ENCODE results near the gene PRR36. TPM values are rescaled to one million over a fixed set of nuclear protein-coding genes. Genes with fewer than 3 reads are reported as not detected.
"Not testable (repeated sequence)": the region's sequence is repeated elsewhere in the genome, so short reads cannot be mapped to it uniquely, and the experiment has no call there.

The PRR36 gene
- total and polyA plus RNA-seq, 4 donors: 0.09 to 0.13 TPM; not detected in 2

- H3K9me3 ChIP-seq (ENCODE audit: control insufficient read depth, low read length): no peaks in the 10 kb centered on the region
- intact Hi-C loops (cut with DNase I): loop anchor here (10.0 kb wide), 1 partner anchor 145 kb away; the partner anchor contains the start of gene ELAVL1 (in 2 of the 2)
- H3K4me3 ChIP-seq (ENCODE audit: low read length in 2 of 2): no peak overlapping the region
- WGBS, 2 donors: 91 to 92% methylated on average over 21 to 22 of the region's 22 CpGs
- H3K27me3 ChIP-seq (ENCODE audit: control insufficient read depth in 1 of 2, insufficient read depth in 2 of 2, low read length in 1 of 2): no peaks in the 10 kb centered on the region
- no peak overlapping the region for H3K27ac ChIP-seq (ENCODE audit: low read depth in 1 of 2, low read length in 2 of 2)
- no peak for ATAC-seq (ENCODE audit: low FRiP score)
- no peaks in the 10 kb centered on the region for H3K4me1 ChIP-seq (ENCODE audit: control insufficient read depth in 1 of 2, insufficient read depth in 2 of 2, low read length in 2 of 2)
- H3K36me3 ChIP-seq (ENCODE audit: control insufficient read depth in 1 of 2, insufficient read depth in 2 of 2, low read length in 1 of 2): peaks cover 0 to 2% of the 10 kb centered on the region in 2 donors
- DNase-seq: no peak
Measured at GRCh38 chr19:7859831-7860713, 14.1 kb downstream of the PRR36 start.

GRCh38 chr19:7859087-7859486, 15.1 kb downstream of the PRR36 start:
- not testable (repeated sequence) for H3K9me3 ChIP-seq (ENCODE audit: control insufficient read depth, low read length); H3K4me1 ChIP-seq (ENCODE audit: control insufficient read depth in 1 of 2, insufficient read depth in 2 of 2, low read length in 2 of 2); DNase-seq; H3K4me3 ChIP-seq (ENCODE audit: low read length in 2 of 2); H3K27ac ChIP-seq (ENCODE audit: low read depth in 1 of 2, low read length in 2 of 2); H3K36me3 ChIP-seq (ENCODE audit: control insufficient read depth in 1 of 2, insufficient read depth in 2 of 2, low read length in 1 of 2); H3K27me3 ChIP-seq (ENCODE audit: control insufficient read depth in 1 of 2, insufficient read depth in 2 of 2, low read length in 1 of 2); ATAC-seq (ENCODE audit: low FRiP score)
- intact Hi-C loops (cut with DNase I): loop anchor here (10.0 kb wide), 1 partner anchor 146 kb away; the partner anchor contains the start of gene ELAVL1 (in 2 of the 2)
- WGBS, 2 donors: 96 to 99% methylated on average over 7 to 8 of the region's 8 CpGs

DNA sequence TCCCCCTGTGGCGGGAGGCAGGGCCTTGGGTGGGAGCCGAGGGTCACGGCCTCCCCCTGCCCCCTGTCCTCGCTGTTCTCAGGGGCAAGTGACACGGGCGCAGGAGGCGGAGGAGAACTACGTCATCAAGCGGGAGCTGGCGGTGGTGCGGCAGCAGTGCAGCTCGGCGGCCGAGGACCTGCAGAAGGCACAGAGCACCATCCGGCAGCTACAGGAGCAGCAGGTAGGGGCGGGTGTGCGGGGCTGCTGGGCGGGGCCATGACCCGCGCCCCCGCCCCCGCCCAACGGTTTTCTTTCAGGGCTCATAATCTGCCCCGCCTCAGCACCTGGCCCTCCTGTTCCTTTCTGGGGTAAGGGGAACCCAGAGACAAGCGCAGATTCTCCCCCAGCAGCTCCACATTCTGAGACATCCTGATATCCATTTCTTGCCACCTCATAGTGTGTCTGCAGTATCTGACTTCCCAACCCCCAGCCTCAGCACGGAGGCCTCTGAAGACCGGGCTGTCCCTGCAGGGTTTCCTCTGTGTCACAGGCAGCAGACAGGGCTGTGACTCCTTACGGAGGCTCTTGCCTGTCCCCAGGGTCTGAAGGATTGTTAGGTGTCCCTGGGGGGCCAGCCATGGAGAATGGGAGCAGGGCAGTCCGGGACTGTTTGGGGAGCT, 15.9 kb downstream of the PRR36 start:
- no peaks in the 10 kb centered on the region for H3K9me3 ChIP-seq (ENCODE audit: control insufficient read depth, low read length)
- DNase-seq (no peak), ATAC-seq (ENCODE audit: low FRiP score) (no peak)
- WGBS, 2 donors: 76 to 79% methylated on average over 19 to 29 of the region's 29 CpGs
- peaks cover 0 to 2% of the 10 kb centered on the region in 2 donors for H3K36me3 ChIP-seq (ENCODE audit: control insufficient read depth in 1 of 2, insufficient read depth in 2 of 2, low read length in 1 of 2)
- no peak overlapping the region for H3K4me3 ChIP-seq (ENCODE audit: low read length in 2 of 2)
- no peaks in the 10 kb centered on the region for H3K27me3 ChIP-seq (ENCODE audit: control insufficient read depth in 1 of 2, insufficient read depth in 2 of 2, low read length in 1 of 2)
- intact Hi-C loops (cut with DNase I): loop anchor here (10.0 kb wide), 1 partner anchor 147 kb away; the partner anchor contains the start of gene ELAVL1 (in 2 of the 2)
- H3K27ac ChIP-seq (ENCODE audit: low read depth in 1 of 2, low read length in 2 of 2): no peak overlapping the region
- H3K4me1 ChIP-seq (ENCODE audit: control insufficient read depth in 1 of 2, insufficient read depth in 2 of 2, low read length in 2 of 2): no peaks in the 10 kb centered on the region

DNA sequence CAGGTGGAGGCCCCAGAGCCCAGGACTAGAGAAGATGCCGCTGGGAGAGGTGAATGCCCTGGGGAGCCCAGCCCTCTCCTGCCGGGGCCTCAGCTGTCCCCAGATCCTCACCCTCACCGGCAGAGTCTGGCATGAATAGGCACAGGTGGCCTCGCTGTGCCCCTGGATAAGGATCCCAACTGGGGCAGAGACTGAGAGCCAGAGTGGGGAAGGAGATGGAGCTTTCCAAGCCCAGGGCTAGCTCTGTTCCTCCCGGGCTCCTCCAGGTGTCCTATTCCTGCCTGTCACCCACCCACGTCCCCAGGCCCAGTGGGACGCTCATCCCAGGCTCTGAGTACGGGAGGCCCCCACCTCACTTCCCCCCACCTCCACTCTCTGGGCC, 16.5 kb downstream of the PRR36 start:
- H3K4me3 ChIP-seq (ENCODE audit: low read length in 2 of 2): no peak overlapping the region
- H3K9me3 ChIP-seq (ENCODE audit: control insufficient read depth, low read length): no peaks in the 10 kb centered on the region
- no peaks in the 10 kb centered on the region for H3K4me1 ChIP-seq (ENCODE audit: control insufficient read depth in 1 of 2, insufficient read depth in 2 of 2, low read length in 2 of 2)
- H3K27me3 ChIP-seq (ENCODE audit: control insufficient read depth in 1 of 2, insufficient read depth in 2 of 2, low read length in 1 of 2): no peaks in the 10 kb centered on the region
- no peak overlapping the region for H3K27ac ChIP-seq (ENCODE audit: low read depth in 1 of 2, low read length in 2 of 2)
- intact Hi-C loops (cut with DNase I): loop anchor here (10.0 kb wide), 1 partner anchor 147 kb away; the partner anchor contains the start of gene ELAVL1 (in 2 of the 2)
- DNase-seq (no peak), ATAC-seq (ENCODE audit: low FRiP score) (no peak)
- H3K36me3 ChIP-seq (ENCODE audit: control insufficient read depth in 1 of 2, insufficient read depth in 2 of 2, low read length in 1 of 2): peaks cover 0 to 2% of the 10 kb centered on the region in 2 donors
- 83 to 89% methylated on average over 8 of the region's 8 CpGs for WGBS, 2 donors

DNA sequence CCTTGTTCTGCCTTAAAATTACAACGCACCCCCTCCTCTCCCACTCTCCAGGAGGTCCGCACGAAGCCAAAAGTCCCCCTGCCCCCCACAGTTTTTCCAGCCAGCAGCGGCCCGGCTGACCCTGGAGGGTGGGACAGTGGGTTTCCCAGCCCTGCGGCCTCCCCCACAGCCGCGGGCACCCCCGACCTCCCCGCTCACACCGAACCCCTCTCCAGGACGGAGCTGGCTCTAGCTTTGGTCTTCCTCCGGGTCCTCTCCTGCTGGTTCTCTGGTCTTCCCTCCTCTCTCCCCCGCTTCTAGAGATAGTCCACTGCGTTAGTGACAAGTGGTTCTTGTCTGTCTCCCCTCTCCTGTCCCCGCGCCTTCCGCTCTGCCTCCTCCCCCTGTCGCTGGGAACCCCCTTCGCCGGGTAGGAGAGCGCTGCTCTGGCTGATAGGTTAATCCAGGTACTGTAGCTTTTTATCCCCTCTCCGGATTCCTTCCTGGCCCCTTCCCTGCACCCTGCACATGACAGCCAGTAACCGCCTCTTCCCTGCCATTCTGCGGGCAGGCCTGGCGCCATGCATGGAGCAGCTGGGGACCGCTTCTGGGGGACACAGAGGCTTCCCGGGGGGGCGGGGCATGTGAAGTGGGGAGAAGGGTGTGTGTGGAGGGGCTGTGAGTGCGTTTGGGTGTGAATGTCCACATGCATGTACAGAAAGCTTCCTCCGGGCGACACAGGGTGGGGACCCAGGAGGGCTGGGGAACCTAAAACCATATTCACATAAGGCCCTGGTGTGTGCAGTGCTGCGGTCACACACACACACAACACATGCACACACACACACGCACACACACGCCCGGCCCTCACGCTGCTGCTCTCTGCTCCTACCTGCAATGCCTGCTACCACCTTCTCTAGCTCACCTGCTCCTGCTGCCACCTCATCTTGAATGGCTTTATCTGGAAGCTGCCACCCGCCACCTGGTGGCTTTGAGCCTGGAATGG, 17.2 kb downstream of the PRR36 start:
- H3K27ac ChIP-seq (ENCODE audit: low read depth in 1 of 2, low read length in 2 of 2): no peak overlapping the region
- H3K4me3 ChIP-seq (ENCODE audit: low read length in 2 of 2): no peak overlapping the region
- ATAC-seq (ENCODE audit: low FRiP score): no peak
- no peaks in the 10 kb centered on the region for H3K4me1 ChIP-seq (ENCODE audit: control insufficient read depth in 1 of 2, insufficient read depth in 2 of 2, low read length in 2 of 2)
- no peaks in the 10 kb centered on the region for H3K27me3 ChIP-seq (ENCODE audit: control insufficient read depth in 1 of 2, insufficient read depth in 2 of 2, low read length in 1 of 2)
- intact Hi-C loops (cut with DNase I): loop anchor here (10.0 kb wide), 1 partner anchor 148 kb away; the partner anchor contains the start of gene ELAVL1 (in 2 of the 2)
- WGBS, 2 donors: 89% methylated on average over 35 to 38 of the region's 38 CpGs
- H3K36me3 ChIP-seq (ENCODE audit: control insufficient read depth in 1 of 2, insufficient read depth in 2 of 2, low read length in 1 of 2): no peaks in the 10 kb centered on the region
- no peak for DNase-seq
- no peaks in the 10 kb centered on the region for H3K9me3 ChIP-seq (ENCODE audit: control insufficient read depth, low read length)

DNA sequence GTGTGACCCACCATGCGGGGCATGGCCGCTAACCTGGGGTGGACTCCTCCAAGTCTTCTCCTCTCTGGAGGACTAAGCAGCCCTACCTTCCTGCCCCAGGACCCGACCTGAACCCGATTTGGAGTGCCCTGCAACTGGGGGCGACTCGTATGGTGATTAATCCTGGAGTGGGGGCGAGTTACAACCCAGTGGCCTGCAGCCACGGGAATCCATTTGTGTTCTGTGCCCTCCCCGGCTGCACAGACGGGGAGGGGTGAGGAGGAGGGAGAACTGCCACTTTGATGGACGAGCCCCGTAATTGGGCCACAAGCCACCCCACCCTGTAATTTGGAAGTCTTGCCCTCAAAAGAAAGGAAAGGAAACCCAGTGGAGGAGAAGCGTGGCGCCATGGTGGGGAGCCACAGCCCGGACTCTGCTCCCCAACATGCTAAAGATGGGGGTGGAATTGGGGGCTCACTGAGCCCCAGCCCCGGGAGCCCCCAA, 18.0 kb downstream of the PRR36 start:
- Histone ChIP-seq H3K27ac (ENCODE audit: low read depth in 1 of 2, low read length in 2 of 2) (no peak overlapping the region), H3K4me1 (ENCODE audit: control insufficient read depth in 1 of 2, insufficient read depth in 2 of 2, low read length in 2 of 2) (no peaks in the 10 kb centered on the region), H3K4me3 (ENCODE audit: low read length in 2 of 2) (no peak overlapping the region), H3K9me3 (ENCODE audit: control insufficient read depth, low read length) (no peaks in the 10 kb centered on the region), H3K36me3 (ENCODE audit: control insufficient read depth in 1 of 2, insufficient read depth in 2 of 2, low read length in 1 of 2) (no peaks in the 10 kb centered on the region), H3K27me3 (ENCODE audit: control insufficient read depth in 1 of 2, insufficient read depth in 2 of 2, low read length in 1 of 2) (no peaks in the 10 kb centered on the region)
- DNase-seq (no peak), ATAC-seq (ENCODE audit: low FRiP score) (no peak)
- intact Hi-C loops (cut with DNase I): loop anchor here (10.0 kb wide), 1 partner anchor 149 kb away; the partner anchor contains the start of gene ELAVL1 (in 2 of the 2)
- 83 to 86% methylated on average over 16 of the region's 16 CpGs for WGBS, 2 donors

- intact Hi-C loops (cut with DNase I): loop anchor here (10.0 kb wide), 1 partner anchor 149 kb away; the partner anchor contains the start of gene ELAVL1 (in 2 of the 2)
- no peaks in the 10 kb centered on the region for H3K9me3 ChIP-seq (ENCODE audit: control insufficient read depth, low read length)
- DNase-seq (no peak), ATAC-seq (ENCODE audit: low FRiP score) (no peak)
- 82 to 87% methylated on average over 26 of the region's 26 CpGs for WGBS, 2 donors
- H3K36me3 ChIP-seq (ENCODE audit: control insufficient read depth in 1 of 2, insufficient read depth in 2 of 2, low read length in 1 of 2): no peaks in the 10 kb centered on the region
- no peaks in the 10 kb centered on the region for H3K27me3 ChIP-seq (ENCODE audit: control insufficient read depth in 1 of 2, insufficient read depth in 2 of 2, low read length in 1 of 2)
- no peak overlapping the region for H3K4me3 ChIP-seq (ENCODE audit: low read length in 2 of 2)
- no peak overlapping the region for H3K27ac ChIP-seq (ENCODE audit: low read depth in 1 of 2, low read length in 2 of 2)
- H3K4me1 ChIP-seq (ENCODE audit: control insufficient read depth in 1 of 2, insufficient read depth in 2 of 2, low read length in 2 of 2): no peaks in the 10 kb centered on the region
Measured at GRCh38 chr19:7855426-7856108, 18.6 kb downstream of the PRR36 start.
